Retinal pigment epithelial cell (primary cell): ENCODE data around the gene PRAMEF26.
"Not testable (repeated sequence)": the region's sequence is repeated elsewhere in the genome, so short reads cannot be mapped to it uniquely, and the experiment has no call there.

ENCODE experiments used
- DNase-seq: peaks from one replicate; pipeline ENCODE4 v3.0.0-alpha.2; 2010; ENCODE audit warnings: low read depth
- H3K4me3 ChIP-seq: 2 replicates; pipeline ENCODE4 v1.5.1; 2011; ENCODE audit warnings: mild to moderate bottlenecking, low read length, control low read depth, moderate library complexity

Gene PRAMEF26

DNA sequence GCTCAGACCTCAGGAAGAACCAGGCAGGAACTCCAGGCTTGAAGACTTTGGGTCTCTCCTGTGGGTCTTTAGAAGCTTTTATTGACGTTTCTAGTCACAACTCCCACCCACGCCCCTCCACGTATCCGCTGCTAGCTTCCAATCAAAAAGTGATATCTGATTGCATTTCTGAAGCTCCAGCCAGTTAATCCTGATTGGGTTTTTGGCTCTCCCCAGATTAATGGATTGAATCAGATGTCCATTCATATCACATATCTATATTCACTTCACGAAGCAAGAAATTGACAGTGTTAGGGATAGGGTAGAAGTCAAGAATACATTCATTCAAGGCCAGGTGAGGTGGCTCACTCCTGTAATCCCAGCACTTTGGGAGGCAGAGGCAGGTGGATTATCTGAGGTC lies at the start of gene PRAMEF26:
TSS of gene PRAMEF26 (minus strand) at position 101 of the 400 bp plus-strand sequence. CDS start 2,914 bp downstream, outside the sequence.
- not testable (repeated sequence) for H3K4me3 ChIP-seq, DNase-seq

- H3K4me3 ChIP-seq, DNase-seq: not testable (repeated sequence)
Observed at GRCh38 chr1:13201309-13201708, 45.5 kb upstream of the PRAMEF26 start, which contains the start of gene PRAMEF13. TSS of gene PRAMEF13 (minus strand) at chr1:13201409. CDS start at chr1:13199589, 1,820 bp downstream.

- not testable (repeated sequence) for DNase-seq, H3K4me3 ChIP-seq
Observed at GRCh38 chr1:13171548-13171947, 15.7 kb upstream of the PRAMEF26 start, which contains the start of gene PRAMEF9. TSS of gene PRAMEF9 (plus strand) at chr1:13171848. CDS start at chr1:13175281, 3,433 bp downstream.

GRCh38 chr1:13165531-13165930 lies 9.7 kb upstream of the PRAMEF26 start, which contains the start of gene HNRNPCL4:
TSS of gene HNRNPCL4 (minus strand) at chr1:13165631. CDS start at chr1:13165467, 164 bp downstream.
- not testable (repeated sequence) for H3K4me3 ChIP-seq, DNase-seq

DNA sequence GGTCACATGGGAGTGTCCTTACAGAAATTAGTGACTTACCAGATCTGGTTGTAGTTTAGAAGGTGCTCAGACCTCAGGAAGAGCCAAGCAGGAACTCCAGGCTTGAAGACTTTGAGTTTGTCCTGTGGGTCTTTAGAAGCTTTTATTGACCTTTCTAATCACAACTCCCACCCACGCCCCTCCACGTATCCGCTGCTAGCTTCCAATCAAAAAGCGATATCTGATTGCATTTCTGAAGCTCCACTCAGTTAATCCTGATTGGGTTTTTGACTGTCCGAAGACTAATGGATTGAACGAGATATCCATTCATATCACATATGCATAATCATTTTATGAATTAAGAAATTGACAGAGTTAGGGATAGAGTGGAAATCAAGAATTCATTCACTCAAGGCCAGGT lies 39.1 kb downstream of the PRAMEF26 start, which contains the start of gene HNRNPCL2:
TSS of gene HNRNPCL2 (minus strand) at position 101 of the 400 bp plus-strand sequence. CDS start 454 bp downstream, outside the sequence.
- not testable (repeated sequence) for DNase-seq, H3K4me3 ChIP-seq
